Colon (tissue), 2 donors: ENCODE measurements around the gene MYO5A.
"Not testable (repeated sequence)": the region's sequence is repeated elsewhere in the genome, so short reads cannot be mapped to it uniquely, and the experiment has no call there.

Source experiments
- FAIRE-seq: peaks from 2 replicates; lab custom pipeline; 2012; peaks lifted over from hg19 to GRCh38; lab: Jason Lieb, UNC
- donor health status: control.
- donor health status: control.

Gene MYO5A

DNA sequence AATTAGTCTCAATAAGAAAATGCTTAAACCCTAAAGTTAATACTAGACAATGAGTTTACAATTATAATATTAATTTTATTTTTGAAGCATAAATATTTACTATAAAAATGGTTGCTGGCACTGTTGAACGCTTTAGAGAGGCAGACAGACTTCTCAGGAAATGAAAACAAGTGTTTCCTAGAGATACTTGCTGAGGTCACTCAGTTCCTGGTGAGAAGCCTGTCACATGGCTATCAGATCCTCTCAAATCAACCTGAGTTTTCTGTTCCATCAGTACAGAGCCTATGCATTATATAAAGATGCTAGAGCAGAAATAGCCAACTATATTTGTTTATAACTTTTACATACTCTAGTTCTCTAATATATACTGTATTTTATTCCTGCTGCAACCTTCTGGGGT is 109.2 kb downstream of the MYO5A start:
- no peak for FAIRE-seq

DNA sequence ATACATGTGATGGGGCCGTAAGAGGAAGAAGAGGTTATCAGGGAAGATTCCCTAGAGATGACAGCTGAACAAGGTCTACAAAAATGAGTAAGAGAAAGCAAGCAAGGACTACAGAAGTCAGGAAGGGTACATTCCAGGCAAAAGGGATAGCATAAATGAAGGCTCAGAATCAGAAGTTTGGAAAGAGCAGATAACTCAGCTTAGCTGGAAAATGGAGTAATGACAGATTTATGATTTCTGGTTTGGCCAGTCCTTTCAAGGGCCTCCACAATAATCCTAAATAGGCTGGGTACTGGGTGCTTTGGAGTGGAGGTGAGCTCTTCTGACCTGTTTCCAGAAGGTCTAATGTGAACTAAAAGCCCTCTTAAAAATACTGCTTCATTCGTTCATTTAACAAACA is 110.7 kb downstream of the MYO5A start:
- FAIRE-seq, result no peak

DNA sequence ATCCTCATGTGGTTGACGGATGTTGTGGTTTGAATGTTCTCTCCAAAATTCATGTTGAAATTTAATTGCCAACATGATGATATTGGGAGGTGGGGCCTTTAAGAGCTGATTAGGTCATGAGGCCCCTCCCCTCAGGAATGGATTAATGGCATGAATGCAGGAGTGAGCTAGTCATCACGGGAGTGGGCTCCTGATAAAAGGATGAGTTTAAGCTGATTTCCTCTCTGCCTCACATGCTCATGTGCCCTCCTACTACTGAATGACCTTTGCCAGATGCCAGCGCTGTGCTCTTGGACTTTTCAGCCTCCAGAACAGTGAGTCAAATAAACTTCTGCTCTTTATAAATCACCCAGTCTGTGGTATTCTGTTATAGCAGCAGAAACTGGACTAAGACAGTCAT is 111.2 kb downstream of the MYO5A start:
- no peak for FAIRE-seq

DNA sequence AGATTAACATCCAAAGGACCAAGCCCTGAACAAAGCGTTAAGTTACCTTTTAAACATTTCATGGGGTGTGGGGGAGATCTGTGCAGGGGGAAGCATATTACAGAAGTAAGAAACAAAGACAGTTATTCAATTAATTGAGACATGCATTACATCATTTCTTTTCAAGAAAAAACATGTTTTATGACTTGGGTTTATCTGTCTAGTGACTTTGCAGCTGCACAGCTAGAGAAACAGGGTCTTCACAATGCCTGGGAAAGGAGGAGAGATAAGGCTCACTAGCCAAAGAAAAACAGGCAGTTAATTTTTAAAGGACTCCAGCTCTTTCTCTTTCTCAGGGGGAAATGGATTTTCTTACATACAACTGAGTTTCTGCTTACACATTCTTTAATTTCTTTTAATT is 112.1 kb downstream of the MYO5A start:
- not testable (repeated sequence) for FAIRE-seq

DNA sequence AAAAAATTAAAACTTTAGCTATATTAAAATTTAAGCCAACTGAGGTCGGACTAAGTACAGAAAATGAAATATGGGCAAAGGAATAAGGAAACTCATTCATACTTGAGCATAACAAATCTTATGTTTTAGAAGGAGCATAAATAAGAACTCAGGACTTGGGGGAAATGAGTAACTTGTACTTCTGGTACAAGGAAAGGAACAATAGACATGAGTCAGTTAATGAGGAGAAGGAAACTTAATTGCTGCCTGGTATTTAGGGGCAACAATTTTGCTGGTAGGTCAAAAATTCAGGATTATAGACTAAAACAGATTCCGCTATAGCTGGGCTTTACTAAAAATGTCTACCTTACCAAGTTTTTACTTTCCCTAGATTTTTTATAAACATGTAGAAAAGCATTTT is 113.1 kb downstream of the MYO5A start:
- FAIRE-seq, result no peak

DNA sequence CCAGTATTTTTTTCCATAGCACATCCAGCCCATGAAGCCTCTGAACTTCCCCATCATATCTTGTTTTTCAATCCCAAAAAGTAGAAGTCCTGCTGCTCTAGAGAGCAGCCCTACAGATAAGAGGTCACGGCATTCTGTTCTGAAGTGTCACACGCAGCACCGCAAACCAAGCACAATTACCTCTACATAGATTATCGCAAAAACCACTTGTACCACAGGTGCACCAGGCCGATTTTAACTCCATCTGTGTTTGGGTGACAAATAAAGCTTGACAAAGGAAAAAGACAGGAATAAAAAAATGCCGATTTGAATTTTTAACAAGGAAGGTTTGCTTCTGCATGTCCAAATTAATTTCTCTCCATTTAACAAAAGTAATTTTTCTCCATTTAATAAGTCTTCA is 113.7 kb downstream of the MYO5A start:
- FAIRE-seq, result no peak

DNA sequence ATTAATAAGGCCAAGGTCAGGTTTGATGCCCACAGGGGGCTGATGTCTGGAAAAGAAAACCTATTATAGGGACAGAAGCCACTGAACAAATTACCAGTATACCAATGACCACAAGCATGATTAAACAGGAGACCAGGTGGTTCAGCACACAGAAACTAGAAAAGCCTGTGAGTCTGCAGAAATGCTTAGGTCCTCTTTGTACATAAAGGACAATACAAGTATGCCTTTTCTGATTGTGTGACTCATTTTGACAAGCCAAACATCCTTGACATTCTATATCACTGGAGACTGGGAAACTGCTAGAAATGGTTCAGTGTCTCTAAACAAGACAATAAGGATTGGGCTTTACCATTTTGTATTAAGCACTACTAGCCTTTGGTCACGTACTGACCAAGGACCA is 119.9 kb downstream of the MYO5A start:
- no peak for FAIRE-seq

DNA sequence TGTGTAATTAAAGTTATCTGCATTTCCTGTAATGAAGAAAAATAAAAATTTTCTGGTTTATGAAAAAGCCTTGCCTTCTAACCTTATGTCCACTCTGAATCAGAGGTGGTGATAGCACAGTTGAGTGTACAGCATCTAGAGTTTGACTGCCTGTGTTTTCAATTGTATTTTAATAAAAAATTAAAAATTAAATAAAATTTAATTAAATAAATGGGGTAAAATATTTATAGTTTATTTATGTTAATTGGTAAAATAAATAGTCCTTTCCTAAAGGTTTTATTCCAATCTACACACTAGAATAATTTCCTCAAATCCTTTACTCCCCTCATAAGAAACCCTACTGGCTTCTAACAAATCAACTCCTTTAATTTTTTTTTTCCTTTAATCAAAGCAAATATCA is 121.3 kb downstream of the MYO5A start:
- no peak for FAIRE-seq

DNA sequence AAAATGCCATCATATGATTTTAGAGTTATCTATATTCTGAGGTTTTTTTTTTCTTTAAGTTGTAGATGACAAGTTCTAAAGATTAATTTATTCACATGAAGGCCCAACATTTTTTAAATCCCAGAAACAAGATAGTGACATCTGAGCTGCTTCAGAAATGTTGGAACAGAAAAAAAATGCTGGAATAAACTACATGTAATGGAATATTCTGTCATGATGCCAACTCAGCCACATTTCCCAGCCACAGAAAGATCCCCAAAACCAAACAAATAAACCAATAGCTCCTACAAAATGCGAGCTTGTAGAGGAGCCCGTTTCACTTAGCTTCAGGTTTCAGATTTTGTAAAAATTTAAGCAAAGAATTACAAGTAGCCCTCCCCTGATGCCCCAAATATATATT is 122.1 kb downstream of the MYO5A start:
- FAIRE-seq, result no peak

DNA sequence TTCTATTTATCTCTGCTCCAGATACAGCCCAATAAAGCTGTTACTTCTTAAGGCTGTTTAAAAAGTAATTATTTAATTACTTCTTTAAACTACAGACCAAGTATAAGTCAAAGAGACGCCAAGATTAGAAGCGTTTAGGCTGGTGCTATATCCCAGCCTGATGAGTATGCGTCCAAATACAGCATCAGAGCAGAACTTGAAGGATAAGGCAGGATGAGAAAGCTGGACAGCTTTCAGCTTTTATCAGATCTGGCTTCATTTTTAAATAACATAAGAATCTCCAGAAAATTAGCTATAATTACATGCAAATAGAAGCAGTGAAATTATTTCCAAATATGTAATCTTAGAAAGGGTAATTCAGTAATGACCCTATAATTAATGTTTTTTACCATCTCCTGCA is 122.8 kb downstream of the MYO5A start:
- FAIRE-seq, result no peak

DNA sequence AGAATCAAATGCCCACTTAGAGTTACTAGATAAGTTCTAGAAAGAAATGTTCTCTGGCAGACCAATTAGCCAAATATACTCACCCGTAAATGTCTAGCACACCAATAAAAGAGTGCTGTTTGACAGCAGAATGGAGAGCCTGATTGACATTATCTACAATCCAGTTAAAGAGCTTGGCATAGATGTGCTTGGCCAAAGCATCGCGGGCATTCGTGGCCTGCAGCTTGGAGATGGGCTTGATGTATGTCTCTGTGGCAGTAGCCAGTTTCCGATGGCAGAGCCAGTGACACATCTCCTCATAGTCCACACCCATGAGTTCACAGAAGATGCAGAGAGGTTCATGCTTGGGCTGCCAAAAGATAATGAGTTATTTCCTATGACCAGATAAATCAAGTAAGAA is 131.6 kb downstream of the MYO5A start:
- no peak for FAIRE-seq

DNA sequence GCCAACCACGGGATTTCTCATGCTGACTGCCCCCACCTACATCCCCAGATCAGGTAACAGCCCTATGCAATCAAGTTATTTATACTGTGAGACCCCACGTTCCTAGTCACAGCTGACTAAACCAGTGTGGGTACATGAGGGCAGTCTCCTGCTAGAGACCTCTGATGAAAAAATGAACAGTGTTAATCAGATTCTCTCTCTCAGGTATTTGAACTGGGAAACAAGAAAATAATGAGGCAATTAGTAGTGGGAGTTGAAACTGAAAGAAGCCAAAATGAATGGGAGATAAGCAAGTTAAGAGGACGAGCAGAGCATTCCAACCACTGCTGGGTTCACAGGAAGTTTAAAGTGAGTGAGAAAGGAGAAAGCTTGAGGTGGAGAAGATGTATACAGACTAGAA is 134.6 kb downstream of the MYO5A start:
- no peak for FAIRE-seq

DNA sequence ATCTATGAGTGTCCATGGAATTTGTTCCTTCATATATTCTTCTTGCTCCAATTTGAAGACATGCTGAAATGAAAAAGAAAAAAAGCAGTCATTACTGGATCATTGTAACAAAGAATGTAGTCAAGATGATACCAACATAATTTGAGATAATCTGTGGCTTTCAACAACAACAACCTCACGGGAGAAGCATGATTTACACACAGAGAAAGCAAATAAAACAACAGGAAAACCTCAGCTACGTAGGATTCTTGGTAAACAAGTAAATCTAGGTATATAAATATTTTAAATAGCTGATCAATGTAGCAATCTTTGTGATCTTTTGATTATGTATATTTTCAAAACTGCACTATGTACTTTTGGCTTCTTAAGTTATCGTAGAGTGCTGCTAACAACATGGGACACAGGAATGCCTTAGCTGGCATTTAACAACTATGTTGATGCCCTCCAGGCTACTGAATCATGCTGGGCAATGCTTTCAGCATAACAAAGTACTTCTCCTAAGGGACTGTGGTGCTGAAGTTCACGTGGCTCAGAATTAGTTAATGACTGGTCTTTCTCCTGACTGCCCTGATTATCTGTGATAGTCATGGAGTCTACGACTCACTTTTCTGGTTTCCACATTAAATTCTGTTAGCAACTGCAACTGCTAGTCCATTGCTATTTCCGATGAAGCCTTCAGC is 136.5 kb downstream of the MYO5A start:
- FAIRE-seq, result no peak

DNA sequence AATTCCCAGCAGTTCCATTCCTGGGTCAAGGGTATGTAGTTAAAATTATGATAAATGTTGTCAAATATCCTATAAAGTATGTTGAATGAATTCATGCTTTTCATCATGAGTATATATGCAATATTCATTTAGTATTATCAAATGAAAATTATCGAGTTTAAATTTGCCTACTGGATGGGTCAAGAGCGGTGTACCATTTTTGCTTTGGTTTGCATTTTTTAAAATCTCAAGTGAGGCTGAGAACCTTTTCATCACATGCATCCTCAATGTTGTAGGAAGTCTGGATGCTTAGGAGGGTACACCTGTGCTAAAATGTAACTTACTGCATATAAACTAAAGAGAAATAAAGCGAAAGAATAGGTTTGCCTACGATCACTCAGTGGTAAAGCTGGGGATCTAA is 137.6 kb downstream of the MYO5A start:
- no peak for FAIRE-seq

DNA sequence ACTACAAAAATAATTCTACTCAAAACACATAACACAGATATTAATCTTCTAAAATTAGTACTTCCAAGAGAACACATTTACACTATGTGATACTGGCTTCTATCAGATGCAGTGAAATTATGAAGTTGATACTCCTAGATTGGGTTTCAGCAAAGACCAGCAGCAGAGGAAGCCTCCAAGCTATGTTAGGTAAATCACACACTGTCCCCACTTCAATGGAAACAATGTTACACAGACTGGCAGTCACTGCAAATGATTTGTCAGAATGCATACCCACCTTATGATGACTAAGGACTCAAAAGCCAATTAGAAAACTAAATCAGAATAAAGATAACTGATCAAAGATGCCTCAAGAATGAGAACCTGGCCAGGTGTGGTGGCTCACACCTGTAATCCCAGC is 143.0 kb downstream of the MYO5A start:
- no peak for FAIRE-seq

DNA sequence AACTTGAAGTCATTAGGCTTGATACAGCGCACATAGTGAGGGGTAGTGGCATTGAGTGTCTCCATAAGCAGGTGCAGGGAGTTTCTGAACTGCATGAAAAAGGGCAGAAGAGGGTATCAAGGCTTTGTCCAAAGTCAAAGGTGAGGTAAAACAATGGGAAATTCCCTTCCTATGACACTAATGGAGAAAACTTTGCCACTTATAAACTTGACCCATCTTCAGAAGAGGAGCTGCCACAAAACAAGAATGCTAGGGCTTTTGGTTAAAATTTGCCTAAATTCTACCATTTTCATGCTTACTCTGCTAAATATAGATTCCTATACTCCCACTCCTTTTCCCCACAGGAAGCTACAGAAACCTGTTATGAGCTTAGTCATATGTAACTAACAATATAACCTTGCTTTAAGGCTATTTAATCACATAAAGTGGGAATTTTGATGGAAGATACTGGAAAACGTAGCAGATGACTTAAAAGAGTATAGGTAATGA is 145.5 kb downstream of the MYO5A start:
- no peak for FAIRE-seq

DNA sequence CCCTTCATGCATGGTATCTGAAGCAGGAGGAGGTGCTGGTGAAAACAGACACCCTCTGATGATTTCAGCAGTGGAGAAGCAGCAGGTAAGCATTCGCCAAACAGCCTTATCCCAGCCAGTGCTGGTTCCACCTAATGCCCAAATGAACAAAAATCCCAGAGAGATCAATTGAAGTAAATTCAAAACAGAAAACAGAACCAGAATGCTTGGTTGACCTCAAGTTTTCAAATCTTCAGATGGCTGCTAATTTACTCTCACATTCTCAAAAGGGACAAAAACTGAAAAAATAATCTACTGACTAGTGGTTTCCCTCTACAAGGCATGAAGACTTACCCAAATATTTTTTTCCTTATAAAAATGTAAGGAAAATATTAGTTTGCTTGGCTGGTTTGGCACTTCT is 146.0 kb downstream of the MYO5A start:
- FAIRE-seq, result no peak

DNA sequence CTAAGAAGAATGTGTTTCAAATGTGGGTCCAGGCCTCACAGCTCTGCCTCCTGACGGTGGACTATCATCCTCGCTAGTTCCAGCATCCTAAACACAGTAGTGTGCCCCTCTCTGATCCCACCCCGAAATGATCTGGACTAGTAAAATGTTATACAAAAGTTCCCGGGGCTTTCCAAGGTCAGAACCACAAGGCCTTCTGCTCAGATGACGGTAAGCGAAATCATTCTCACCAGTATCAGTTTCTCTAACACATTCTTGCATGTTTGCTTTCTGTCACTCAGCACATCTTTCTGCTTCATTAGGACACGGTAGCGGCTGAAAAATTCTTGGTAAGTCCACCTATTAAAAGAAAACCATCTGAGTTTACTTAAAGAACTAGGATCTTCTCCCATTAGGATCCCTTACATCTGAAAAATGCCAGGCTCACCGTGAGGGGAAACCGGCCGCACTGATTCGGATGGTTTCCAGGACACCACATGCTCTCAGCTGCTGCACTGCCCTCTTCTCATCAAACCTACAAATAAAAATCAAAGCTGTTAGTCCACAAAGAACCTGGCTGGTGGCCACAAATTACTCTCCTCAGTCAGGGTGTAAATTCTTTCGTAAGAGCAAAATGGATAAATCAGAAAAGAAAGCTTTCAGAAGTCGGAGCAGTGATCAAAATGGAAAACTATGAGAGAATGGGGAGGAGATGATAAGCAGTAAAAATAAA is 149.1 kb downstream of the MYO5A start:
- no peak for FAIRE-seq

DNA sequence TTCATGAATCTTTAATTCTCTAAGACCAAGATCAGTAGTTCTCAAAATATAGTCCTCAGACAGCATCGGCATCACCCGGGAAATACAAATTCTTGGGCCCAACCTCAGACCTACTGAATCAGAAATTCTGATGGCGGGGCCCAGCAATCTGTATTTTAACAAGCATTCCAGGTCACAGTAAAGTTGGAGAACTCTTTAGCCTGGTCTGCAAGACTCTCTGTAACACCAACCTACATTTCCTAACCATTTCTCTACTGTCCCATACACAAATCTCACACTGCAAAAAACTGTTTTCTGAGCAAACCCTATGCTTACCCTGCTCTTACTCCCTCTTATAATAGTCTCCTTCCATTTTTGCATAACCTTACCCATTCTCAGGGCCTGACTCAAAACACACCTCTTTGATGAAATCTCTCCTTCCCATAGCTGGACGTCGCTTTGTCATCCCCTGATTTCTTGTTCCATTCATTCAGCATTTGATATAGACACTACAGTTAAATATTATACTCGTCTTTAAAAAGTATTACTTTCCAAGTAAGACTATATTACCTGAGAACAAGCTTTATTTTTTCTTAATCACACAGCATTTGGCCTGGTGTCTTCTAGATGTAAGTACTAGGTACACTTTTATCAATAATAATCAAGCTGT is 149.8 kb downstream of the MYO5A start:
- no peak for FAIRE-seq

DNA sequence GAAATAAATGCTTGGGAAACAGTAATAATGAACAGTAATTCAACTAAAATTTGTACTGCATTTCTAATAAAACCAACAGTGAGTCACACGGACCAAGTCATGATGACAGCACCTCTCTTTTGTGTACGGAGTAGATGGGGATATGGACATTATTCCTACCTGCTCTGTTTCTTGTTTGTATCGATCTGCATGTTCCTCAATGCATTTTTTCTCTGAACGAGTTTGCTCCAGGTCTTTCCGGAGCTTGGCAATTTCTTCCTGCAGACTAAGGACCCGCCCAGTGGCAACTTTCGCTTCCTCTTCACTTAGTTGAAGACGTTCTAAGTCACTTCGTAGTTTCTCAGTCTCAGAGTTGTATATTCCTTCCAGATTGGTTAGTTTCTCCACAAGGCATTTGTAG is 158.7 kb downstream of the MYO5A start:
- FAIRE-seq, result no peak

DNA sequence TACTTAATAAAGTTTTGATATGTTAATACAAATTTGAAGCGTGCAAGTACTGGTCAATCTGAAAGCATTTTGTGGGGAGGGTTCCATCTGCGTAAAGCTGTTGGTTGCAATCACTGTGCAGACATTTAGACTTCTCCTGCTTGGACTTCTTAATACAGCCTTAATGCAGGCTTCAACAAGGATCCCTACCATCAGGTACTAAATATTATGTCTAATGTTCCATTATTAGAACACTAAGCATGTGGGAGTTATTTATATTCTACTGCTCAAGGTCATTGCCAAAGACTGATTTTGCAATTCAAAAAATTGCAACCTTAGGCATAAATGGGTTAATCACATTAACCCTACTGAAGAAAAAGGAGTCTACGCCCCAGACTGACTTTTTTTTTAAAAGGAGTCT is 159.2 kb downstream of the MYO5A start:
- FAIRE-seq, result no peak

DNA sequence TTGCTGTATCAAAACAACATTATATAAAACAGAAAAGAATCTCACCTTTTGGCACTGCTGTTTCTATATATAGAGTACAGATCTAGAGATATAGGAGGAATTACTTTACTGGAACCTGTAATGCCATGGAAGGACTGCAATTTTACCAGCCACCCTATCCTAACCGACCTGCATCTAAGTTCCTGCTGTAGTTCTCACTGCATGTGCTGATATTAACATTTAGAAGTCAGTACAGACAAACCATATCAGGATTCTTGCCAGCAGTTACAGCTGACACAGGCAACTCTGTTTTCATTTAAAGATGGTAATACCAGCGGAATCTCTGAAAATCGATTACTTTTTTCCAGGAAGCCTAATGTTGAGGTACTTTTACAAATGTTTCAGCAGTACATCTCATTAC is 159.7 kb downstream of the MYO5A start:
- FAIRE-seq, result no peak

DNA sequence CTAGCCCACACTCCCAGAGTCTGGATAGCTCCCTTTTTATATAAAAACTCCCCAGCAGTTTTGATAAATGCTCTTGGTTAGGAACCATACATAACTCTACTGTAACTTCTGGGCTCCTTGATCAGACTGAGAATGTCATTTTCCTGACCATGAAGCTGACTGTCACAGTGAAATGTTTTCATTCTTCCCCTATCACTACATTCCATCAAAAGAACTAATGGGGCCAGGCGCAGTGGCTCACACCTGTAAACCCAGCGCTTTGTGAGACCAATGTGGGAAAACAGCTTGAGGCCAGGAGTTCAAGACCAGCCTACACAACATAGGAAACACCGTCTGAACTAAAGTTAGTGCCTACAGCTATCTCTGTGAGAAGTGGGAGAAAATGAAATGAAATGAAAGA is 160.3 kb downstream of the MYO5A start:
- no peak for FAIRE-seq

DNA sequence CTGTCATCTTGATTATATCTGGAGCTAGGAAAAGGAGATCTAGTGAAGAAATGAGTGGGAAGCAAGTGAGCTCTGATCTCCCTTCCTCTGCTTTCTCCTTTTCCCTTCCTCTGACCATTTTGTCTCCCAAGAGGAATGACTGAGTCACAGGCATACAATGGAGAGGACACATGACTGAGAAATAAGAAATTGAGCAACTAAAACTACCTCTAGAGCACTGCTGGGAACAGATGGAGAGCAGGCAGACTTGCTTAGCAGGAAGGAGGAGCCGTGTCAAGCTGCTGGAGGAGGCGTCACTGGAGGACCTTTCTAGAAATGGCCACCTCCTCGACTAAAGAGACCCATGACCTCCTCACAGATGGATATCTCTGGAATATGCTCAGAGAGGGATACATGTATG is 166.2 kb downstream of the MYO5A start:
- FAIRE-seq, result no peak
